ENCODE measurements around the gene RIMBP2. TPM values are rescaled to one million over a fixed set of nuclear protein-coding genes. Genes with fewer than 3 reads are reported as not detected.

Gene RIMBP2
- total and polyA plus RNA-seq, 11 donors = 2.1 TPM; not detected in 10

DNA sequence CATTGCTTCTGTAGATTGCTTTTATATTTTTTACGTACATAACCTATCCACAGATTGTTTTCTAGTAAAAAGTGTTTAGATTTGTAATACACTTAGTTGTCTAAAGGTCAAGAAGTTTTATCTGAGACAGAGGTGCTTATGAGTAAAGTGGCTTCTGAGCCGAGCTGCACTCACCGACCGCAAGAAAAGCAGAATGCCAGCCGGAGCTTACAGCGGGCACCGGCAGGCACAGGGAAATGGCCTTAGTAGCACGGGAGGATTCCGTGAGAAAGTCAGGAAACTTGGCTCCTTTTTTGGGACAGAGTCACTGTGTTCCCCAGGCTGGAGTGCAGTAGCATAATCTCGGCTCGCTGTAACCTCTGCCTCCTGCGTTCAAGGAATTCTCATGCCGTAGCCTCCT, 348.6 kb downstream of the RIMBP2 start:
- H3K27me3 ChIP-seq = peaks cover 0 to 33% (median 0%) of the 10 kb centered on the region in 9 donors
- H3K4me3 ChIP-seq = no peak overlapping the region
- H3K36me3 ChIP-seq = no peaks in the 10 kb centered on the region
- H3K4me1 ChIP-seq = no peaks in the 10 kb centered on the region
- ATAC-seq = no peak
- DNase-seq = no peak
- H3K9me3 ChIP-seq = no peaks in the 10 kb centered on the region
- intact Hi-C loops (cut with DNase I) = no loop called here
- no peak for TF ChIP-seq POLR2A (IDR thresholded peaks at IDR 0.05)
- TF ChIP-seq CTCF (IDR thresholded peaks at IDR 0.05) = no peak
- 85 to 89% (median 86%) methylated on average over 13 of the region's 13 CpGs for WGBS, 4 donors
- H3K27ac ChIP-seq = no peak overlapping the region

DNA sequence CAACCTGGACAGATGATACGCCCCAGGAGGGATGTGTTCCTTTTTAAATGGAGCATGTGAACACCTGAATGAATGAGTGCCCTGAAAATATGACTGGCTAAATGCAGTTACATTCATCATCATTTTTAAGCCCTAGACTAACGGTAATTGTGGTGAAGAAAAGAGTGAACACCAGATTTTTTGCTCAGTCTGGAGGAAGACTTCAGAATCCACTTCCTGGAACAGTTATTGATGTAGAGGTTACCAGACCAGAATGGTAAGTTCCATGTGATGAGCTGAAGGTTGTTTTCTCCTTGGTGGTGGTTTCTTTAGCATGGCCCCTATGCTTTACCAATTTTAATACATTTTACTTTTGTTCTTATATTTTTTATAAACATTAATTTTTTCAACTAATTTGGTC, 349.1 kb downstream of the RIMBP2 start:
- H3K4me3 ChIP-seq = no peak overlapping the region
- no peaks in the 10 kb centered on the region for H3K36me3 ChIP-seq
- intact Hi-C loops (cut with DNase I) = no loop called here
- H3K4me1 ChIP-seq = no peaks in the 10 kb centered on the region
- H3K27me3 ChIP-seq = peaks cover 0 to 33% (median 0%) of the 10 kb centered on the region in 9 donors
- DNase-seq (no peak), ATAC-seq (no peak)
- H3K9me3 ChIP-seq = no peaks in the 10 kb centered on the region
- TF ChIP-seq CTCF (IDR thresholded peaks at IDR 0.05) = no peak
- TF ChIP-seq POLR2A (IDR thresholded peaks at IDR 0.05) = no peak
- 75 to 85% (median 83%) methylated on average over 2 of the region's 2 CpGs for WGBS, 4 donors
- no peak overlapping the region for H3K27ac ChIP-seq

DNA sequence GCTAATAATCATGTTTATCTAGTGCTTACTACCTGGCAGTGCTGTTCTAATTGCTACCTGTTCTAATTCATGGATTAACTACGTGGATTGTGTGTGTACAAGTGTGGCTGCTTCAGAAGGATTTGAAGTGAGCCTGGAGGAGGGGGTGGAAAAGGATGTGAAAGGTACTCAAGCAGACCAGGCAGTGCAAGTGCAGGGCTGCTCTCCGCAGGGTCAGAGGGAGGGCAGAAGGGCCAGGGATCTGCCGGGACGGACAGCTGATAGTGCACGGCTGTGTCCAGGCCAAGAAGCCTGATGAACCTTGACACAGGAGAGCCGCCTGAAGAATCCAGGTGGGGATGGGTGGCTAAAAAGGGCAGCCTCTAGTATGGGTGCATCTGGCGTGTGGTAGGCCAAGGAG, 349.9 kb downstream of the RIMBP2 start:
- Histone ChIP-seq H3K27me3 (peaks cover 0 to 30% (median 0%) of the 10 kb centered on the region in 9 donors), H3K36me3 (no peaks in the 10 kb centered on the region), H3K4me3 (no peak overlapping the region), H3K9me3 (no peaks in the 10 kb centered on the region), H3K4me1 (no peaks in the 10 kb centered on the region), H3K27ac (no peak overlapping the region)
- ATAC-seq (no peak), DNase-seq (no peak)
- WGBS, 4 donors = 53 to 62% (median 53%) methylated on average over 7 of the region's 7 CpGs
- intact Hi-C loops (cut with DNase I) = no loop called here
- TF ChIP-seq POLR2A (IDR thresholded peaks at IDR 0.05) (no peak), CTCF (IDR thresholded peaks at IDR 0.05) (no peak)

- H3K27me3 ChIP-seq = peaks cover 0 to 19% (median 0%) of the 10 kb centered on the region in 9 donors
- H3K4me3 ChIP-seq = no peak overlapping the region
- 75 to 92% (median 88%) methylated on average over 2 of the region's 2 CpGs for WGBS, 4 donors
- no peaks in the 10 kb centered on the region for H3K9me3 ChIP-seq
- DNase-seq = no peak
- no peak for ATAC-seq
- intact Hi-C loops (cut with DNase I) = no loop called here
- no peaks in the 10 kb centered on the region for H3K36me3 ChIP-seq
- H3K4me1 ChIP-seq = no peaks in the 10 kb centered on the region
- TF ChIP-seq CTCF (IDR thresholded peaks at IDR 0.05) = no peak
- TF ChIP-seq POLR2A (IDR thresholded peaks at IDR 0.05) = no peak
- H3K27ac ChIP-seq = no peak overlapping the region
Measured at GRCh38 chr12:130364578-130364977, 351.5 kb downstream of the RIMBP2 start.
